Measurements from ENCODE around the gene MAML1. TPM values are rescaled to one million over a fixed set of nuclear protein-coding genes. Genes with fewer than 3 reads are reported as not detected.

Gene MAML1
- total and polyA plus RNA-seq, 10 of the 15 experiments (the other 5 are each of a cell fraction or from before 2014, with no cell fraction given): 0.42 to 23.9 (median 7.3) TPM

- TF ChIP-seq PRDM15 (CRISPR knock-in tag; IDR thresholded peaks at IDR 0.05) (no peak), BHLHE40 (IDR thresholded peaks at IDR 0.05; ENCODE audit: borderline replicate concordance in 1 of 2, low read depth in 2 of 2, low read length in 1 of 2) (no peak), EGR1 (IDR thresholded peaks at IDR 0.05; ENCODE audit: borderline replicate concordance in 1 of 2, low read depth in 2 of 2, low read length in 2 of 2) (no peak), ZBTB40 (IDR thresholded peaks at IDR 0.05; ENCODE audit: borderline replicate concordance) (no peak), STAT1 (conservative IDR thresholded peaks at IDR 0.05) (no peak)
These were observed 66.4 kb downstream of the MAML1 start (continued) for GRCh38 chr5:179798771-179799643.
